HepG2 (cell line): Measurements from ENCODE around the gene LGALS4. TPM values are rescaled to one million over a fixed set of nuclear protein-coding genes. Genes with fewer than 3 reads are reported as not detected.
A peak's percentile ranks its signal among the peaks of the same experiment; 100 is the strongest.

Source experiments
- DR1 ChIP-seq: sonication (generic); formaldehyde crosslinking; IDR thresholded peaks from 2 replicates; pipeline ENCODE4 v1.8.0; 2021; ENCODE audit warnings: mild to moderate bottlenecking, missing genetic modification reagents, inconsistent platforms
- EHMT2 ChIP-seq: fragments of 200-600 bp; sonication (generic); IDR thresholded peaks from 2 replicates; pipeline ENCODE4 v1.7.0; 2017; ENCODE audit warnings: antibody characterized with exemption, low read depth, low read length, borderline replicate concordance
- ETV5 ChIP-seq: IDR thresholded peaks from 2 replicates; pipeline ENCODE4 v1.6.1; 2018; ENCODE audit warnings: missing biosample characterization, missing genetic modification reagents, inconsistent platforms, borderline replicate concordance
- KLF15 ChIP-seq: sonication (generic); formaldehyde crosslinking; IDR thresholded peaks from 2 replicates; pipeline ENCODE4 v1.8.1; 2023; ENCODE audit warnings: borderline replicate concordance, mild to moderate bottlenecking, inconsistent platforms, missing genetic modification reagents, mixed read lengths
- SP1 ChIP-seq, 2 experiments: fragments of 450-650 bp in 1 of 2; sonication (generic) in 1 of 2; formaldehyde crosslinking in 1 of 2; IDR thresholded peaks; 2 replicates each; pipeline versions ENCODE4 v1.4.0 to v1.6.1; 2016 to 2020; ENCODE audit warnings: missing genetic modification reagents in 1 of 2
- ZFAT ChIP-seq: sonication (generic); formaldehyde crosslinking; conservative IDR thresholded peaks from 2 replicates; pipeline ENCODE4 v1.8.1; 2023; ENCODE audit warnings: missing genetic modification reagents, inconsistent platforms
- ZNF136 ChIP-seq: sonication (generic); formaldehyde crosslinking; IDR thresholded peaks from 2 replicates; pipeline ENCODE4 v1.8.1; 2022; ENCODE audit warnings: low read depth, mild to moderate bottlenecking, moderate library complexity, missing genetic modification reagents
- polyA plus RNA-seq, 8 experiments: library from polyadenylated mRNA; depleted of rRNA in 3 of 8; stranded (reverse) in 7 of 8; unstranded in 1 of 8; fragments of >200 nt; fragmentation: Illumina TruSeq in 4 of 8; extraction: Trizol in 4 of 8; gene quantifications; 2 replicates each; pipeline versions ENCODE4 v1.2.1 to v1.2.3, GENCODE V29; 2011 to 2016; ENCODE audit warnings: low read depth in 4 of 8, missing spikeins in 1 of 8, mixed read lengths in 1 of 8; ENCODE audit not compliant: insufficient read depth in 1 of 8
- total RNA-seq, 5 experiments: library from RNA; depleted of rRNA; stranded (reverse); fragments of >200 nt; fragmentation: Illumina TruSeq; extraction: Trizol; gene quantifications; 2 replicates each; pipeline ENCODE4 v1.2.3, GENCODE V29; 2016; ENCODE audit warnings: low read depth in 1 of 5
- TF ChIP-seq, protein P1 (sequence below): sonication (generic); formaldehyde crosslinking; IDR thresholded peaks from 2 replicates; pipeline ENCODE4 v1.8.1; 2023; ENCODE audit warnings: mild to moderate bottlenecking, inconsistent platforms, moderate library complexity, missing genetic modification reagents, borderline replicate concordance
- TF ChIP-seq, protein P2 (sequence below): sonication (generic); formaldehyde crosslinking; IDR thresholded peaks from 2 replicates; pipeline ENCODE4 v1.5.0; 2020; ENCODE audit warnings: mild to moderate bottlenecking, missing genetic modification reagents
- TF ChIP-seq, protein P3 (sequence below): sonication (generic); formaldehyde crosslinking; IDR thresholded peaks from one replicate; pipeline ENCODE4 v1.5.1; 2020; ENCODE audit warnings: mild to moderate bottlenecking, missing genetic modification reagents; ENCODE audit errors: not compliant biosample characterization
- TF ChIP-seq, protein P4 (sequence below): sonication (generic); formaldehyde crosslinking; IDR thresholded peaks from 2 replicates; pipeline ENCODE4 v1.4.0; 2020; ENCODE audit warnings: mild to moderate bottlenecking, missing genetic modification reagents, borderline replicate concordance
- TF ChIP-seq, protein P5 (sequence below): sonication (generic); formaldehyde crosslinking; IDR thresholded peaks from 2 replicates; pipeline ENCODE4 v1.9.0; 2021; ENCODE audit warnings: missing genetic modification reagents, borderline replicate concordance

LGALS4 gene
- total and polyA plus RNA-seq, 2 of the 13 experiments (the other 11 are each of a cell fraction or from before 2014, with no cell fraction given) = 0.24 to 0.71 TPM

DNA sequence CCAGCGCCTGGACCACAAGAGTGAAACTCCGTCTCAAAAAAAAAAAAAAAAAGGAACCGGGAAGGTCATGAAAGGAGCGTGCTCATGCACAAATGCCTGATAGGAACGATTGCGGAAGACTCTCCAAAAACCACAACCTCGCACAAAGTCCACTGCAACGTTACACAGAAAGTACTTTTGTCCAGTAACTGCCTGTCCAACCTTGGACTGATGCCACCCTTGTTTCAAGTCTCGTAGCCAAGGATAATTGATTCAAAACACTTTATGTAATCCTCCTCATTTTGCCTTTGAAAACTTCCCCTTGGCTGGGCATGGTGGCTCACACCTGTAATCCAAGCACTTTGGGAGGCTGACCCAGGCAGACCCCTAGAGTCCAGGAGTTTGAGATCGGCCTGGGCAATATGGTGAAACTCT is 53.1 kb downstream of the LGALS4 start (continued):
- TF ChIP-seq, protein P1, sequence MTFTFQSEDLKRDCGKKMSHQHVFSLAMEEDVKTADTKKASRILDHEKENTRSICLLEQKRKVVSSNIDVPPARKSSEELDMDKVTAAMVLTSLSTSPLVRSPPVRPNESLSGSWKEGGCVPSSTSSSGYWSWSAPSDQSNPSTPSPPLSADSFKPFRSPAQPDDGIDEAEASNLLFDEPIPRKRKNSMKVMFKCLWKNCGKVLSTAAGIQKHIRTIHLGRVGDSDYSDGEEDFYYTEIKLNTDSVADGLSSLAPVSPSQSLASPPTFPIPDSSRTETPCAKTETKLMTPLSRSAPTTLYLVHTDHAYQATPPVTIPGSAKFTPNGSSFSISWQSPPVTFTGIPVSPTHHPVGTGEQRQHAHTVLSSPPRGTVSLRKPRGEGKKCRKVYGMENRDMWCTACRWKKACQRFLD (CRISPR knock-in tag) = no peak
- TF ChIP-seq ZNF136 (CRISPR knock-in tag) (no peak), SP1 (IDR thresholded peaks at IDR 0.05) (no peak), SP1 (CRISPR knock-in tag; IDR thresholded peaks at IDR 0.05) (no peak), ZFAT (0 out of 2 replicates have a peak, but pooled peaks have one; percentile 27), EHMT2 (no peak; the same call in 1 of the 2 replicates), ETV5 (CRISPR knock-in tag) (peak; percentile 86; the same call in 1 of the 2 replicates), KLF15 (CRISPR knock-in tag) (no peak), DR1 (CRISPR knock-in tag) (no peak)
- TF ChIP-seq, protein P2, sequence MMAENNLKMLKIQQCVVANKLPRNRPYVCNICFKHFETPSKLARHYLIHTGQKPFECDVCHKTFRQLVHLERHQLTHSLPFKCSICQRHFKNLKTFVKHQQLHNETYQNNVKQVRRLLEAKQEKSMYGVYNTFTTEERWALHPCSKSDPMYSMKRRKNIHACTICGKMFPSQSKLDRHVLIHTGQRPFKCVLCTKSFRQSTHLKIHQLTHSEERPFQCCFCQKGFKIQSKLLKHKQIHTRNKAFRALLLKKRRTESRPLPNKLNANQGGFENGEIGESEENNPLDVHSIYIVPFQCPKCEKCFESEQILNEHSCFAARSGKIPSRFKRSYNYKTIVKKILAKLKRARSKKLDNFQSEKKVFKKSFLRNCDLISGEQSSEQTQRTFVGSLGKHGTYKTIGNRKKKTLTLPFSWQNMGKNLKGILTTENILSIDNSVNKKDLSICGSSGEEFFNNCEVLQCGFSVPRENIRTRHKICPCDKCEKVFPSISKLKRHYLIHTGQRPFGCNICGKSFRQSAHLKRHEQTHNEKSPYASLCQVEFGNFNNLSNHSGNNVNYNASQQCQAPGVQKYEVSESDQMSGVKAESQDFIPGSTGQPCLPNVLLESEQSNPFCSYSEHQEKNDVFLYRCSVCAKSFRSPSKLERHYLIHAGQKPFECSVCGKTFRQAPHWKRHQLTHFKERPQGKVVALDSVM (CRISPR knock-in tag) = peak; percentile 64; the same call in 1 of the 2 replicates
- TF ChIP-seq, protein P3, sequence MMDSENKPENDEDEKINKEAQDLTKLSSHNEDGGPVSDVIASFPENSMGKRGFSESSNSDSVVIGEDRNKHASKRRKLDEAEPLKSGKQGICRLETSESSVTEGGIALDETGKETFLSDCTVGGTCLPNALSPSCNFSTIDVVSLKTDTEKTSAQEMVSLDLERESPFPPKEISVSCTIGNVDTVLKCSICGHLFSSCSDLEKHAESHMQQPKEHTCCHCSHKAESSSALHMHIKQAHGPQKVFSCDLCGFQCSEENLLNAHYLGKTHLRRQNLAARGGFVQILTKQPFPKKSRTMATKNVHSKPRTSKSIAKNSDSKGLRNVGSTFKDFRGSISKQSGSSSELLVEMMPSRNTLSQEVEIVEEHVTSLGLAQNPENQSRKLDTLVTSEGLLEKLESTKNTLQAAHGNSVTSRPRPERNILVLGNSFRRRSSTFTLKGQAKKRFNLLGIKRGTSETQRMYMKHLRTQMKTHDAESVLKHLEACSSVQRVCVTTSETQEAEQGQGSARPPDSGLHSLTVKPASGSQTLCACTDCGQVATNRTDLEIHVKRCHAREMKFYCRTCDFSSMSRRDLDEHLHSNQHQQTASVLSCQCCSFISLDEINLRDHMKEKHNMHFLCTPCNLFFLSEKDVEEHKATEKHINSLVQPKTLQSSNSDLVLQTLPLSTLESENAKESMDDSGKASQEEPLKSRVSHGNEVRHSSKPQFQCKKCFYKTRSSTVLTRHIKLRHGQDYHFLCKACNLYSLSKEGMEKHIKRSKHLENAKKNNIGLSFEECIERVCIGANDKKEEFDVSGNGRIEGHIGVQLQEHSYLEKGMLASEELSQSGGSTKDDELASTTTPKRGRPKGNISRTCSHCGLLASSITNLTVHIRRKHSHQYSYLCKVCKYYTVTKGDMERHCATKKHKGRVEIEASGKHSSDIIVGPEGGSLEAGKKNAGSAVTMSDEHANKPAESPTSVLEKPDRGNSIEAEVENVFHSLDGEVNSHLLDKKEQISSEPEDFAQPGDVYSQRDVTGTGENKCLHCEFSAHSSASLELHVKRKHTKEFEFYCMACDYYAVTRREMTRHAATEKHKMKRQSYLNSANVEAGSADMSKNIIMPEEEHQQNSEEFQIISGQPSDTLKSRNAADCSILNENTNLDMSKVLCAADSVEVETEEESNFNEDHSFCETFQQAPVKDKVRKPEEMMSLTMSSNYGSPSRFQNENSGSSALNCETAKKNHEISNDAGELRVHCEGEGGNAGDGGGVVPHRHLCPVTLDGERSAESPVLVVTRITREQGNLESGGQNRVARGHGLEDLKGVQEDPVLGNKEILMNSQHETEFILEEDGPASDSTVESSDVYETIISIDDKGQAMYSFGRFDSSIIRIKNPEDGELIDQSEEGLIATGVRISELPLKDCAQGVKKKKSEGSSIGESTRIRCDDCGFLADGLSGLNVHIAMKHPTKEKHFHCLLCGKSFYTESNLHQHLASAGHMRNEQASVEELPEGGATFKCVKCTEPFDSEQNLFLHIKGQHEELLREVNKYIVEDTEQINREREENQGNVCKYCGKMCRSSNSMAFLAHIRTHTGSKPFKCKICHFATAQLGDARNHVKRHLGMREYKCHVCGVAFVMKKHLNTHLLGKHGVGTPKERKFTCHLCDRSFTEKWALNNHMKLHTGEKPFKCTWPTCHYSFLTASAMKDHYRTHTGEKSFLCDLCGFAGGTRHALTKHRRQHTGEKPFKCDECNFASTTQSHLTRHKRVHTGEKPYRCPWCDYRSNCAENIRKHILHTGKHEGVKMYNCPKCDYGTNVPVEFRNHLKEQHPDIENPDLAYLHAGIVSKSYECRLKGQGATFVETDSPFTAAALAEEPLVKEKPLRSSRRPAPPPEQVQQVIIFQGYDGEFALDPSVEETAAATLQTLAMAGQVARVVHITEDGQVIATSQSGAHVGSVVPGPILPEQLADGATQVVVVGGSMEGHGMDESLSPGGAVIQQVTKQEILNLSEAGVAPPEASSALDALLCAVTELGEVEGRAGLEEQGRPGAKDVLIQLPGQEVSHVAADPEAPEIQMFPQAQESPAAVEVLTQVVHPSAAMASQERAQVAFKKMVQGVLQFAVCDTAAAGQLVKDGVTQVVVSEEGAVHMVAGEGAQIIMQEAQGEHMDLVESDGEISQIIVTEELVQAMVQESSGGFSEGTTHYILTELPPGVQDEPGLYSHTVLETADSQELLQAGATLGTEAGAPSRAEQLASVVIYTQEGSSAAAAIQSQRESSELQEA = no peak
- TF ChIP-seq, protein P4, sequence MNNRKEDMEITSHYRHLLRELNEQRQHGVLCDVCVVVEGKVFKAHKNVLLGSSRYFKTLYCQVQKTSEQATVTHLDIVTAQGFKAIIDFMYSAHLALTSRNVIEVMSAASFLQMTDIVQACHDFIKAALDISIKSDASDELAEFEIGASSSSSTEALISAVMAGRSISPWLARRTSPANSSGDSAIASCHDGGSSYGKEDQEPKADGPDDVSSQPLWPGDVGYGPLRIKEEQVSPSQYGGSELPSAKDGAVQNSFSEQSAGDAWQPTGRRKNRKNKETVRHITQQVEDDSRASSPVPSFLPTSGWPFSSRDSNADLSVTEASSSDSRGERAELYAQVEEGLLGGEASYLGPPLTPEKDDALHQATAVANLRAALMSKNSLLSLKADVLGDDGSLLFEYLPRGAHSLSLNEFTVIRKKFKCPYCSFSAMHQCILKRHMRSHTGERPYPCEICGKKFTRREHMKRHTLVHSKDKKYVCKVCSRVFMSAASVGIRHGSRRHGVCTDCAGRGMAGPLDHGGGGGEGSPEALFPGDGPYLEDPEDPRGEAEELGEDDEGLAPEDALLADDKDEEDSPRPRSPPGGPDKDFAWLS (CRISPR knock-in tag) = no peak
- TF ChIP-seq, protein P5, sequence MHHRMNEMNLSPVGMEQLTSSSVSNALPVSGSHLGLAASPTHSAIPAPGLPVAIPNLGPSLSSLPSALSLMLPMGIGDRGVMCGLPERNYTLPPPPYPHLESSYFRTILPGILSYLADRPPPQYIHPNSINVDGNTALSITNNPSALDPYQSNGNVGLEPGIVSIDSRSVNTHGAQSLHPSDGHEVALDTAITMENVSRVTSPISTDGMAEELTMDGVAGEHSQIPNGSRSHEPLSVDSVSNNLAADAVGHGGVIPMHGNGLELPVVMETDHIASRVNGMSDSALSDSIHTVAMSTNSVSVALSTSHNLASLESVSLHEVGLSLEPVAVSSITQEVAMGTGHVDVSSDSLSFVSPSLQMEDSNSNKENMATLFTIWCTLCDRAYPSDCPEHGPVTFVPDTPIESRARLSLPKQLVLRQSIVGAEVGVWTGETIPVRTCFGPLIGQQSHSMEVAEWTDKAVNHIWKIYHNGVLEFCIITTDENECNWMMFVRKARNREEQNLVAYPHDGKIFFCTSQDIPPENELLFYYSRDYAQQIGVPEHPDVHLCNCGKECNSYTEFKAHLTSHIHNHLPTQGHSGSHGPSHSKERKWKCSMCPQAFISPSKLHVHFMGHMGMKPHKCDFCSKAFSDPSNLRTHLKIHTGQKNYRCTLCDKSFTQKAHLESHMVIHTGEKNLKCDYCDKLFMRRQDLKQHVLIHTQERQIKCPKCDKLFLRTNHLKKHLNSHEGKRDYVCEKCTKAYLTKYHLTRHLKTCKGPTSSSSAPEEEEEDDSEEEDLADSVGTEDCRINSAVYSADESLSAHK (CRISPR knock-in tag) = no peak
